GM23338 (cell line): ENCODE data around the gene TSPAN10.

Source experiments
- CREB1 ChIP-seq: fragments of 250-450 bp; sonication (Bioruptor Pico); IDR thresholded peaks from 2 replicates; pipeline ENCODE4 v1.5.0; 2020; ENCODE audit warnings: low read depth, mild to moderate bottlenecking, moderate library complexity
- EZH2 ChIP-seq: fragments of 200-600 bp; sonication (generic); IDR thresholded peaks from one replicate; pipeline ENCODE4 v1.8.0; 2017; ENCODE audit warnings: antibody characterized with exemption, mild to moderate bottlenecking, low read depth; ENCODE audit not compliant: unreplicated experiment
- EZH2phosphoT487 ChIP-seq: fragments of 200-600 bp; sonication (generic); IDR thresholded peaks from one replicate; pipeline ENCODE4 v1.8.1; 2018; ENCODE audit warnings: antibody characterized with exemption; ENCODE audit not compliant: unreplicated experiment
- JUNB ChIP-seq: IDR thresholded peaks from one replicate; pipeline ENCODE4 v1.6.1; 2016; ENCODE audit warnings: antibody characterized with exemption; ENCODE audit not compliant: unreplicated experiment
- NANOG ChIP-seq: IDR thresholded peaks from 2 replicates; pipeline ENCODE4 v1.6.1; 2016; ENCODE audit warnings: antibody characterized with exemption, borderline replicate concordance
- POLR2AphosphoS5 ChIP-seq: IDR thresholded peaks from 2 replicates; pipeline ENCODE4 v1.6.1; 2016; ENCODE audit warnings: antibody characterized with exemption, low read depth
- STAT1 ChIP-seq: IDR thresholded peaks from one replicate; pipeline ENCODE4 v1.6.1; 2016; ENCODE audit warnings: antibody characterized with exemption; ENCODE audit not compliant: unreplicated experiment
- ZNF114 ChIP-seq: fragments of 250-450 bp; sonication (Bioruptor Pico); IDR thresholded peaks from 2 replicates; pipeline ENCODE4 v1.5.0; 2020; ENCODE audit warnings: mild to moderate bottlenecking, moderate library complexity
- ZNF331 ChIP-seq: fragments of 250-450 bp; sonication (Bioruptor Pico); IDR thresholded peaks from 2 replicates; pipeline ENCODE4 v1.5.0; 2020; ENCODE audit warnings: low read depth, mild to moderate bottlenecking, moderate library complexity
- TF ChIP-seq, protein P1 (sequence below), 2 experiments: fragments of 200-600 bp in 1 of 2; sonication (generic) in 1 of 2; conservative IDR thresholded peaks; 2 replicates each; pipeline versions ENCODE4 v1.5.1 to v1.6.1; 2016 to 2017; ENCODE audit warnings: antibody characterized with exemption in 2 of 2, low read depth in 2 of 2, mild to moderate bottlenecking in 2 of 2, moderate library complexity in 1 of 2
- TF ChIP-seq, protein P2 (sequence below): IDR thresholded peaks from one replicate; pipeline ENCODE4 v1.6.1; 2018; ENCODE audit warnings: antibody characterized with exemption; ENCODE audit not compliant: unreplicated experiment

DNA sequence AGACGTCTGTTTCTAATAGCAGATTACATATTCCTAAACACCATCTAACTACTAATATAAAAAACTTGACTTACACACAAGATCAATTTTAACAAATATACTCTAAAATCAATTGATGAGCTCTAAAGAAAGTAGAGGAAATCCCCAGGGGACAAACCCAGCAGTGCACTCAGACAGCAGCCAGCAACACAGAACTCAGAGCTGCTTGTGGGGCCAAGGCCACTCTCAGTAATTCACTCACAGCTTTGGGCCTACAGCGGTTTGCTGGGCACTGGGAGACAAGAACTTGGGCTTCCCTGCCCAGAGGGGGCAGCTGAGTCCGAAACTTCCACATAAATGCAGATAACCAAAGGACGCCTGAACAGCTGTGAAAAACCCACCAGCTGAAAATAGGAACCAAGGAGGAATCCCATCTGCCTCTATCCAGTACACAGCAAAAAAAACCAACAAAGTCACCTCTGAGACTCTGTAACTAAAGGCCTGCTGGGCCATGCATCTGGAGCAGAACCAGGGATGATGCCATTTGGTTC is 21.5 kb upstream of the TSPAN10 start:
- TF ChIP-seq EZH2phosphoT487 (no peak), POLR2AphosphoS5 (no peak), JUNB (no peak), EZH2 (no peak), NANOG (no peak), ZNF331 (CRISPR knock-in tag) (no peak), CREB1 (no peak), ZNF114 (CRISPR knock-in tag) (no peak), STAT1 (no peak)
- TF ChIP-seq, protein P1, sequence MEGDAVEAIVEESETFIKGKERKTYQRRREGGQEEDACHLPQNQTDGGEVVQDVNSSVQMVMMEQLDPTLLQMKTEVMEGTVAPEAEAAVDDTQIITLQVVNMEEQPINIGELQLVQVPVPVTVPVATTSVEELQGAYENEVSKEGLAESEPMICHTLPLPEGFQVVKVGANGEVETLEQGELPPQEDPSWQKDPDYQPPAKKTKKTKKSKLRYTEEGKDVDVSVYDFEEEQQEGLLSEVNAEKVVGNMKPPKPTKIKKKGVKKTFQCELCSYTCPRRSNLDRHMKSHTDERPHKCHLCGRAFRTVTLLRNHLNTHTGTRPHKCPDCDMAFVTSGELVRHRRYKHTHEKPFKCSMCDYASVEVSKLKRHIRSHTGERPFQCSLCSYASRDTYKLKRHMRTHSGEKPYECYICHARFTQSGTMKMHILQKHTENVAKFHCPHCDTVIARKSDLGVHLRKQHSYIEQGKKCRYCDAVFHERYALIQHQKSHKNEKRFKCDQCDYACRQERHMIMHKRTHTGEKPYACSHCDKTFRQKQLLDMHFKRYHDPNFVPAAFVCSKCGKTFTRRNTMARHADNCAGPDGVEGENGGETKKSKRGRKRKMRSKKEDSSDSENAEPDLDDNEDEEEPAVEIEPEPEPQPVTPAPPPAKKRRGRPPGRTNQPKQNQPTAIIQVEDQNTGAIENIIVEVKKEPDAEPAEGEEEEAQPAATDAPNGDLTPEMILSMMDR (conservative IDR thresholded peaks at IDR 0.05; ENCODE audit: low read depth in 2 of 2): no peak
- TF ChIP-seq, protein P2, sequence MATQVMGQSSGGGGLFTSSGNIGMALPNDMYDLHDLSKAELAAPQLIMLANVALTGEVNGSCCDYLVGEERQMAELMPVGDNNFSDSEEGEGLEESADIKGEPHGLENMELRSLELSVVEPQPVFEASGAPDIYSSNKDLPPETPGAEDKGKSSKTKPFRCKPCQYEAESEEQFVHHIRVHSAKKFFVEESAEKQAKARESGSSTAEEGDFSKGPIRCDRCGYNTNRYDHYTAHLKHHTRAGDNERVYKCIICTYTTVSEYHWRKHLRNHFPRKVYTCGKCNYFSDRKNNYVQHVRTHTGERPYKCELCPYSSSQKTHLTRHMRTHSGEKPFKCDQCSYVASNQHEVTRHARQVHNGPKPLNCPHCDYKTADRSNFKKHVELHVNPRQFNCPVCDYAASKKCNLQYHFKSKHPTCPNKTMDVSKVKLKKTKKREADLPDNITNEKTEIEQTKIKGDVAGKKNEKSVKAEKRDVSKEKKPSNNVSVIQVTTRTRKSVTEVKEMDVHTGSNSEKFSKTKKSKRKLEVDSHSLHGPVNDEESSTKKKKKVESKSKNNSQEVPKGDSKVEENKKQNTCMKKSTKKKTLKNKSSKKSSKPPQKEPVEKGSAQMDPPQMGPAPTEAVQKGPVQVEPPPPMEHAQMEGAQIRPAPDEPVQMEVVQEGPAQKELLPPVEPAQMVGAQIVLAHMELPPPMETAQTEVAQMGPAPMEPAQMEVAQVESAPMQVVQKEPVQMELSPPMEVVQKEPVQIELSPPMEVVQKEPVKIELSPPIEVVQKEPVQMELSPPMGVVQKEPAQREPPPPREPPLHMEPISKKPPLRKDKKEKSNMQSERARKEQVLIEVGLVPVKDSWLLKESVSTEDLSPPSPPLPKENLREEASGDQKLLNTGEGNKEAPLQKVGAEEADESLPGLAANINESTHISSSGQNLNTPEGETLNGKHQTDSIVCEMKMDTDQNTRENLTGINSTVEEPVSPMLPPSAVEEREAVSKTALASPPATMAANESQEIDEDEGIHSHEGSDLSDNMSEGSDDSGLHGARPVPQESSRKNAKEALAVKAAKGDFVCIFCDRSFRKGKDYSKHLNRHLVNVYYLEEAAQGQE: no peak
